ENCODE data around the gene HES2. TPM values are rescaled to one million over a fixed set of nuclear protein-coding genes. Genes with fewer than 3 reads are reported as not detected.

Gene HES2
- total and polyA plus RNA-seq, 9 of the 15 experiments (the other 6 are each of a cell fraction or from before 2014, with no cell fraction given), result 0.05 to 0.18 (median 0.07) TPM; not detected in 4

DNA sequence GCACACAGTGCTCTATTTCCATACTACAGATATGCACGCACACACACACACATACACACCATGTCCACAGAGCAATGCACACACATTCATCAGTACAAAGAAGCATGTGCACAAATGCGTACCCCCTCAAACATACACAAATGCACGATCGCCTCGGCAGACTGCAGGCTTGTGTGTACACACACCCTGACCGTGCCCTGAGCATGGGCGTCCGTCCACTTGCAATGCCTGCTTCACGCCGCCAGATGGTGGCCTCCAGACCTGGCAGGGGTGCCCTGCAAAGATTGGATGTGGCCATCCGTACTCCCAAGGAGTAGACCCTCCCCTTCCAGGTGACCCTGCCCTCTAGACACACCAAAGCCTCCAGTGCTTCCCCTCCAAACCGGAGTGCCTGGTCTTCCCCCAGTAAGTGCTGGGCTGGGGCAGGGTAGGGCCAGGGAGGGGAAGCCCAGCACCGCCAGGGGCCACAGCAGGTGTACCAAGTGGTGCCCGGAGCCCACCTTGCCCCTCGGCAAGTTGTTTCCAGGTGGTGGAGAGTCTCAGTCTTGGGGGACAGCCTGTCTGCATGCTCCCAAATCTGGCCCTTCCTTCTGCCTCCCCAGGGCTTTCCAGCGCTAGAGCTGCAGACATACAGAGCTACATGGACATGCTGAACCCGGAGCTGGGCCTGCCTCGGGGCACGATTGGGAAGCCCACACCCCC lies 25.5 kb upstream of the HES2 start (continued):
- TF ChIP-seq, protein P1, sequence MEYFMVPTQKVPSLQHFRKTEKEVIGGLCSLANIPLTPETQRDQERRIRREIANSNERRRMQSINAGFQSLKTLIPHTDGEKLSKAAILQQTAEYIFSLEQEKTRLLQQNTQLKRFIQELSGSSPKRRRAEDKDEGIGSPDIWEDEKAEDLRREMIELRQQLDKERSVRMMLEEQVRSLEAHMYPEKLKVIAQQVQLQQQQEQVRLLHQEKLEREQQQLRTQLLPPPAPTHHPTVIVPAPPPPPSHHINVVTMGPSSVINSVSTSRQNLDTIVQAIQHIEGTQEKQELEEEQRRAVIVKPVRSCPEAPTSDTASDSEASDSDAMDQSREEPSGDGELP (CRISPR knock-in tag; IDR thresholded peaks at IDR 0.05; ENCODE audit: borderline replicate concordance), result no peak; the same call in 1 of the 2 replicates
- no peak for TF ChIP-seq CBX2 (IDR thresholded peaks at IDR 0.05; ENCODE audit: insufficient read depth, low read length, poor library complexity, severe bottlenecking)
- no peak for TF ChIP-seq ZNF583 (CRISPR knock-in tag; IDR thresholded peaks at IDR 0.05)
- TF ChIP-seq ZBTB17 (CRISPR knock-in tag; IDR thresholded peaks at IDR 0.05), result no peak
- TF ChIP-seq, protein P2, sequence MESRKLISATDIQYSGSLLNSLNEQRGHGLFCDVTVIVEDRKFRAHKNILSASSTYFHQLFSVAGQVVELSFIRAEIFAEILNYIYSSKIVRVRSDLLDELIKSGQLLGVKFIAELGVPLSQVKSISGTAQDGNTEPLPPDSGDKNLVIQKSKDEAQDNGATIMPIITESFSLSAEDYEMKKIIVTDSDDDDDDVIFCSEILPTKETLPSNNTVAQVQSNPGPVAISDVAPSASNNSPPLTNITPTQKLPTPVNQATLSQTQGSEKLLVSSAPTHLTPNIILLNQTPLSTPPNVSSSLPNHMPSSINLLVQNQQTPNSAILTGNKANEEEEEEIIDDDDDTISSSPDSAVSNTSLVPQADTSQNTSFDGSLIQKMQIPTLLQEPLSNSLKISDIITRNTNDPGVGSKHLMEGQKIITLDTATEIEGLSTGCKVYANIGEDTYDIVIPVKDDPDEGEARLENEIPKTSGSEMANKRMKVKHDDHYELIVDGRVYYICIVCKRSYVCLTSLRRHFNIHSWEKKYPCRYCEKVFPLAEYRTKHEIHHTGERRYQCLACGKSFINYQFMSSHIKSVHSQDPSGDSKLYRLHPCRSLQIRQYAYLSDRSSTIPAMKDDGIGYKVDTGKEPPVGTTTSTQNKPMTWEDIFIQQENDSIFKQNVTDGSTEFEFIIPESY (CRISPR knock-in tag; IDR thresholded peaks at IDR 0.05), result no peak
- no peak for TF ChIP-seq GABPB1 (CRISPR knock-in tag; IDR thresholded peaks at IDR 0.05)
- peak; percentile 41; the same call in 1 of the 2 replicates for TF ChIP-seq SP1 (CRISPR knock-in tag; IDR thresholded peaks at IDR 0.05)
- TF ChIP-seq SMARCE1 (IDR thresholded peaks at IDR 0.05), result no peak
- no peak for TF ChIP-seq ZNF274 (IDR thresholded peaks at IDR 0.05; ENCODE audit: borderline replicate concordance, low read depth, low read length)
- TF ChIP-seq ZNF3 (CRISPR knock-in tag; IDR thresholded peaks at IDR 0.05), result no peak
- TF ChIP-seq, protein P3, sequence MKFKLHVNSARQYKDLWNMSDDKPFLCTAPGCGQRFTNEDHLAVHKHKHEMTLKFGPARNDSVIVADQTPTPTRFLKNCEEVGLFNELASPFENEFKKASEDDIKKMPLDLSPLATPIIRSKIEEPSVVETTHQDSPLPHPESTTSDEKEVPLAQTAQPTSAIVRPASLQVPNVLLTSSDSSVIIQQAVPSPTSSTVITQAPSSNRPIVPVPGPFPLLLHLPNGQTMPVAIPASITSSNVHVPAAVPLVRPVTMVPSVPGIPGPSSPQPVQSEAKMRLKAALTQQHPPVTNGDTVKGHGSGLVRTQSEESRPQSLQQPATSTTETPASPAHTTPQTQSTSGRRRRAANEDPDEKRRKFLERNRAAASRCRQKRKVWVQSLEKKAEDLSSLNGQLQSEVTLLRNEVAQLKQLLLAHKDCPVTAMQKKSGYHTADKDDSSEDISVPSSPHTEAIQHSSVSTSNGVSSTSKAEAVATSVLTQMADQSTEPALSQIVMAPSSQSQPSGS (CRISPR knock-in tag; IDR thresholded peaks at IDR 0.05), result no peak
- TF ChIP-seq FOXK2 (conservative IDR thresholded peaks at IDR 0.05 in 1 of 2, IDR thresholded peaks at IDR 0.05 in 1 of 2; ENCODE audit: low read depth in 2 of 2), result no peak
- no peak for TF ChIP-seq HDAC3 (IDR thresholded peaks at IDR 0.05; ENCODE audit: borderline replicate concordance, partially characterized antibody)
- 0 out of 2 replicates have a peak, but pooled peaks have one; percentile 19 for TF ChIP-seq ZC3H4 (CRISPR knock-in tag; IDR thresholded peaks at IDR 0.05; ENCODE audit: borderline replicate concordance)
- no peak for TF ChIP-seq ZBED1 (IDR thresholded peaks at IDR 0.05)
- TF ChIP-seq, protein P4, sequence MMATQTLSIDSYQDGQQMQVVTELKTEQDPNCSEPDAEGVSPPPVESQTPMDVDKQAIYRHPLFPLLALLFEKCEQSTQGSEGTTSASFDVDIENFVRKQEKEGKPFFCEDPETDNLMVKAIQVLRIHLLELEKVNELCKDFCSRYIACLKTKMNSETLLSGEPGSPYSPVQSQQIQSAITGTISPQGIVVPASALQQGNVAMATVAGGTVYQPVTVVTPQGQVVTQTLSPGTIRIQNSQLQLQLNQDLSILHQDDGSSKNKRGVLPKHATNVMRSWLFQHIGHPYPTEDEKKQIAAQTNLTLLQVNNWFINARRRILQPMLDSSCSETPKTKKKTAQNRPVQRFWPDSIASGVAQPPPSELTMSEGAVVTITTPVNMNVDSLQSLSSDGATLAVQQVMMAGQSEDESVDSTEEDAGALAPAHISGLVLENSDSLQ (IDR thresholded peaks at IDR 0.05), result no peak
- TF ChIP-seq NCOA1 (IDR thresholded peaks at IDR 0.05; ENCODE audit: low read depth), result no peak
- TF ChIP-seq TAF1 (IDR thresholded peaks at IDR 0.05; ENCODE audit: control insufficient read depth, extremely low read depth, insufficient read depth, low read length, severe bottlenecking), result no peak
- TF ChIP-seq ARID1B (IDR thresholded peaks at IDR 0.05), result no peak
- TF ChIP-seq RFX7 (CRISPR knock-in tag; IDR thresholded peaks at IDR 0.05), result no peak
- TF ChIP-seq MEF2D (tag; conservative IDR thresholded peaks at IDR 0.05; ENCODE audit: low read depth), result no peak
- TF ChIP-seq, protein P5, sequence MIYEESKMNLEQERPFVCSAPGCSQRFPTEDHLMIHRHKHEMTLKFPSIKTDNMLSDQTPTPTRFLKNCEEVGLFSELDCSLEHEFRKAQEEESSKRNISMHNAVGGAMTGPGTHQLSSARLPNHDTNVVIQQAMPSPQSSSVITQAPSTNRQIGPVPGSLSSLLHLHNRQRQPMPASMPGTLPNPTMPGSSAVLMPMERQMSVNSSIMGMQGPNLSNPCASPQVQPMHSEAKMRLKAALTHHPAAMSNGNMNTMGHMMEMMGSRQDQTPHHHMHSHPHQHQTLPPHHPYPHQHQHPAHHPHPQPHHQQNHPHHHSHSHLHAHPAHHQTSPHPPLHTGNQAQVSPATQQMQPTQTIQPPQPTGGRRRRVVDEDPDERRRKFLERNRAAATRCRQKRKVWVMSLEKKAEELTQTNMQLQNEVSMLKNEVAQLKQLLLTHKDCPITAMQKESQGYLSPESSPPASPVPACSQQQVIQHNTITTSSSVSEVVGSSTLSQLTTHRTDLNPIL (CRISPR knock-in tag; IDR thresholded peaks at IDR 0.05), result no peak
- no peak for TF ChIP-seq TAL1 (IDR thresholded peaks at IDR 0.05)

Measured in K562 (cell line).